ENCODE results near the gene DSTN. TPM values are rescaled to one million over a fixed set of nuclear protein-coding genes. Genes with fewer than 3 reads are reported as not detected.

The DSTN gene
- total RNA-seq, 4 donors from 2014 or later = 242 to 616 (median 360) TPM

GRCh38 chr20:17645546-17646208, 75.8 kb downstream of the DSTN start:
- intact Hi-C loops (cut with DNase I) = no loop called here
- Histone ChIP-seq H3K27ac (peak overlapping the region in 2 of 4 donors; percentile 3 to 30), H3K9me3 (no peaks in the 10 kb centered on the region), H3K4me3 (no peak overlapping the region), H3K27me3 (no peaks in the 10 kb centered on the region), H3K4me1 (peaks cover 0 to 74% (median 7%) of the 10 kb centered on the region in 3 donors), H3K36me3 (peaks cover 0 to 31% (median 16%) of the 10 kb centered on the region in 3 donors)
- WGBS, 2 donors = 78 to 83% methylated on average over 8 to 9 of the region's 10 CpGs
- TF ChIP-seq, protein P1, sequence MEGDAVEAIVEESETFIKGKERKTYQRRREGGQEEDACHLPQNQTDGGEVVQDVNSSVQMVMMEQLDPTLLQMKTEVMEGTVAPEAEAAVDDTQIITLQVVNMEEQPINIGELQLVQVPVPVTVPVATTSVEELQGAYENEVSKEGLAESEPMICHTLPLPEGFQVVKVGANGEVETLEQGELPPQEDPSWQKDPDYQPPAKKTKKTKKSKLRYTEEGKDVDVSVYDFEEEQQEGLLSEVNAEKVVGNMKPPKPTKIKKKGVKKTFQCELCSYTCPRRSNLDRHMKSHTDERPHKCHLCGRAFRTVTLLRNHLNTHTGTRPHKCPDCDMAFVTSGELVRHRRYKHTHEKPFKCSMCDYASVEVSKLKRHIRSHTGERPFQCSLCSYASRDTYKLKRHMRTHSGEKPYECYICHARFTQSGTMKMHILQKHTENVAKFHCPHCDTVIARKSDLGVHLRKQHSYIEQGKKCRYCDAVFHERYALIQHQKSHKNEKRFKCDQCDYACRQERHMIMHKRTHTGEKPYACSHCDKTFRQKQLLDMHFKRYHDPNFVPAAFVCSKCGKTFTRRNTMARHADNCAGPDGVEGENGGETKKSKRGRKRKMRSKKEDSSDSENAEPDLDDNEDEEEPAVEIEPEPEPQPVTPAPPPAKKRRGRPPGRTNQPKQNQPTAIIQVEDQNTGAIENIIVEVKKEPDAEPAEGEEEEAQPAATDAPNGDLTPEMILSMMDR (IDR thresholded peaks at IDR 0.05) = no peak
- TF ChIP-seq POLR2A (IDR thresholded peaks at IDR 0.05) = no peak
- DNase-seq = no peak

DNA sequence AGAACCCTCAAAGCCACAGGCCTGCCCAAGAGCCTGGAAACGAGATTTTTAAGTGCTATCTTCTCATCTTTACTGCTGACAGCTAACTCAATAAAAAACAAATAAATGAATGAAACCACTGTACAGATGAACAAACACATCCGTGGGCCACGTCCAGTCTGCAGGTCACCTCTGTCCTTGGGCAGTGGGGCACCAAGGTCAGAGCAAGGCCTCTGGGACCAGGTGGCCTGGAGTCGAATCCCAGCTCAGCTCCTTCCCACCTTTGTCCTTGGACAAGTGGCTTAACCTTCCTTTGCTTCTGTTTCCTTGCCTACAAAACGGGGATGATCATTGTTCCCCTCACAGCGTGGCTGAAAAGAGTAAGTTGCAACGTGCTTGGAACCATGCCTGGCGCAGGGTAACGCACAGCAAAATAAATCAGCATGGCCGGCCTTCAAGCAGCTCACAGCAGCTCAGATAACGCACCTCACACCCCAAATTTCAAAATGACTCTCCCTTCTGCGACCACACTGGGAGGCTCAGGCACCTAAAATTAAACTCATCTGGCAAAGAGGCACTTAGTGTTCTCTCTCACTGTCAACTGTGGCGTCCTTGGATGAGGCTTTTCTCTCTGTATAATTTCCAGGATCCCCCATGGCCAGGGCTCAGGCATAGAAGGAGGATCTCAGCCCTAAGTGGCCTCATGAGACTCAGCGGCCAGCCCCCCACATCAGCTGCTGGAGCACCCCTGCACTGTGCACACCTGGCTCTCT, 76.5 kb downstream of the DSTN start:
- 66 to 76% methylated on average over 7 to 12 of the region's 14 CpGs for WGBS, 2 donors
- TF ChIP-seq, protein P1 (IDR thresholded peaks at IDR 0.05) = no peak
- no peak for TF ChIP-seq POLR2A (IDR thresholded peaks at IDR 0.05)
- H3K4me1 ChIP-seq = peaks cover 0 to 82% (median 12%) of the 10 kb centered on the region in 3 donors
- intact Hi-C loops (cut with DNase I) = no loop called here
- H3K27me3 ChIP-seq = no peaks in the 10 kb centered on the region
- DNase-seq = no peak
- peaks cover 0 to 24% (median 12%) of the 10 kb centered on the region in 3 donors for H3K36me3 ChIP-seq
- no peak overlapping the region for H3K4me3 ChIP-seq
- peak overlapping the region in 1 of 4 donors; percentile 30 for H3K27ac ChIP-seq
- no peaks in the 10 kb centered on the region for H3K9me3 ChIP-seq

GRCh38 chr20:17646961-17647301, 77.1 kb downstream of the DSTN start:
- intact Hi-C loops (cut with DNase I) = no loop called here
- 67 to 100% methylated on average over 1 of the region's 5 CpGs for WGBS, 2 donors
- Histone ChIP-seq H3K27me3 (no peaks in the 10 kb centered on the region), H3K9me3 (no peaks in the 10 kb centered on the region), H3K27ac (no peak overlapping the region), H3K4me1 (peaks cover 3 to 87% (median 17%) of the 10 kb centered on the region in 3 donors), H3K36me3 (peaks cover 0 to 18% (median 7%) of the 10 kb centered on the region in 3 donors), H3K4me3 (no peak overlapping the region)
- TF ChIP-seq POLR2A (IDR thresholded peaks at IDR 0.05) = no peak
- TF ChIP-seq, protein P1 (IDR thresholded peaks at IDR 0.05) = no peak
- no peak for DNase-seq

GRCh38 chr20:17647391-17648314, 77.8 kb downstream of the DSTN start:
- Histone ChIP-seq H3K4me1 (peaks cover 4 to 94% (median 20%) of the 10 kb centered on the region in 3 donors), H3K4me3 (no peak overlapping the region), H3K9me3 (no peaks in the 10 kb centered on the region), H3K27me3 (no peaks in the 10 kb centered on the region), H3K27ac (peak overlapping the region in 1 of 4 donors; percentile 18), H3K36me3 (peaks cover 0 to 13% (median under 1%) of the 10 kb centered on the region in 3 donors)
- 84% methylated on average over 8 to 14 of the region's 20 CpGs for WGBS, 2 donors
- DNase-seq = no peak
- TF ChIP-seq, protein P1 (IDR thresholded peaks at IDR 0.05) = no peak
- no peak for TF ChIP-seq POLR2A (IDR thresholded peaks at IDR 0.05)
- intact Hi-C loops (cut with DNase I) = no loop called here

All from esophagus squamous epithelium (tissue), 5 donors.